Neural cell (in vitro differentiated cells): ENCODE data around the gene CCDC33.

Experiments used
- MXI1 ChIP-seq: fragments of 450-650 bp; conservative IDR thresholded peaks from 2 replicates; pipeline ENCODE4 v1.6.1; 2014; ENCODE audit warnings: antibody characterized with exemption, mild to moderate bottlenecking; ENCODE audit not compliant: poor library complexity, severe bottlenecking
- POLR2AphosphoS5 ChIP-seq: IDR thresholded peaks from 2 replicates; pipeline ENCODE4 v1.6.1; 2012
- SMC3 ChIP-seq: fragments of 450-650 bp; conservative IDR thresholded peaks from 2 replicates; pipeline ENCODE4 v1.6.1; 2014; ENCODE audit warnings: antibody characterized with exemption, mild to moderate bottlenecking, moderate library complexity; ENCODE audit not compliant: poor library complexity
- TF ChIP-seq, protein P1 (sequence below): fragments of 450-650 bp; IDR thresholded peaks from 2 replicates; pipeline ENCODE4 v1.5.1; 2014; ENCODE audit warnings: antibody characterized with exemption, mild to moderate bottlenecking, moderate library complexity; ENCODE audit not compliant: poor library complexity, severe bottlenecking
- TF ChIP-seq, protein P2 (sequence below): IDR thresholded peaks from 2 replicates; pipeline ENCODE4 v1.6.1; 2012; ENCODE audit warnings: borderline replicate concordance

DNA sequence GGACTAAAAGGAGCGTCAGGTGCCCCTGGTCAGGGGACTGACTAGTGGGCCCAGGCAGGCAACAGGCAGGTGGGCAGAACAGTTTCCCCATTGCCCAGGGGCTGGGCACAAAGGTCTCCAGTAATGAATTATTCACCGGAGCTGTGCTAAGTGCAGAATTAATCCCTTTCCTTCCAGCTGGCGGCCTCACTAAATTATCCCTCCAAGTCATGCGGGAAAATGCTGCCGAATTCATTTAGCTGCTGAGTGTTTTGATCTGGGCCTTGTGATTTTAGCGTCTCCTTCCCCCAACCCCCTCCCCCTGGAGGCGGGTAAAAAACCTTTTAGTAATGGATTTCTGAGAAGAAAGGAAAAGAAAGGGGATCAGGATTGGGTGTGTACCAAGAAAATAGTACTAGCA lies 47.2 kb downstream of the CCDC33 start:
- TF ChIP-seq, protein P1, sequence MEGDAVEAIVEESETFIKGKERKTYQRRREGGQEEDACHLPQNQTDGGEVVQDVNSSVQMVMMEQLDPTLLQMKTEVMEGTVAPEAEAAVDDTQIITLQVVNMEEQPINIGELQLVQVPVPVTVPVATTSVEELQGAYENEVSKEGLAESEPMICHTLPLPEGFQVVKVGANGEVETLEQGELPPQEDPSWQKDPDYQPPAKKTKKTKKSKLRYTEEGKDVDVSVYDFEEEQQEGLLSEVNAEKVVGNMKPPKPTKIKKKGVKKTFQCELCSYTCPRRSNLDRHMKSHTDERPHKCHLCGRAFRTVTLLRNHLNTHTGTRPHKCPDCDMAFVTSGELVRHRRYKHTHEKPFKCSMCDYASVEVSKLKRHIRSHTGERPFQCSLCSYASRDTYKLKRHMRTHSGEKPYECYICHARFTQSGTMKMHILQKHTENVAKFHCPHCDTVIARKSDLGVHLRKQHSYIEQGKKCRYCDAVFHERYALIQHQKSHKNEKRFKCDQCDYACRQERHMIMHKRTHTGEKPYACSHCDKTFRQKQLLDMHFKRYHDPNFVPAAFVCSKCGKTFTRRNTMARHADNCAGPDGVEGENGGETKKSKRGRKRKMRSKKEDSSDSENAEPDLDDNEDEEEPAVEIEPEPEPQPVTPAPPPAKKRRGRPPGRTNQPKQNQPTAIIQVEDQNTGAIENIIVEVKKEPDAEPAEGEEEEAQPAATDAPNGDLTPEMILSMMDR, result no peak
- TF ChIP-seq, protein P2, sequence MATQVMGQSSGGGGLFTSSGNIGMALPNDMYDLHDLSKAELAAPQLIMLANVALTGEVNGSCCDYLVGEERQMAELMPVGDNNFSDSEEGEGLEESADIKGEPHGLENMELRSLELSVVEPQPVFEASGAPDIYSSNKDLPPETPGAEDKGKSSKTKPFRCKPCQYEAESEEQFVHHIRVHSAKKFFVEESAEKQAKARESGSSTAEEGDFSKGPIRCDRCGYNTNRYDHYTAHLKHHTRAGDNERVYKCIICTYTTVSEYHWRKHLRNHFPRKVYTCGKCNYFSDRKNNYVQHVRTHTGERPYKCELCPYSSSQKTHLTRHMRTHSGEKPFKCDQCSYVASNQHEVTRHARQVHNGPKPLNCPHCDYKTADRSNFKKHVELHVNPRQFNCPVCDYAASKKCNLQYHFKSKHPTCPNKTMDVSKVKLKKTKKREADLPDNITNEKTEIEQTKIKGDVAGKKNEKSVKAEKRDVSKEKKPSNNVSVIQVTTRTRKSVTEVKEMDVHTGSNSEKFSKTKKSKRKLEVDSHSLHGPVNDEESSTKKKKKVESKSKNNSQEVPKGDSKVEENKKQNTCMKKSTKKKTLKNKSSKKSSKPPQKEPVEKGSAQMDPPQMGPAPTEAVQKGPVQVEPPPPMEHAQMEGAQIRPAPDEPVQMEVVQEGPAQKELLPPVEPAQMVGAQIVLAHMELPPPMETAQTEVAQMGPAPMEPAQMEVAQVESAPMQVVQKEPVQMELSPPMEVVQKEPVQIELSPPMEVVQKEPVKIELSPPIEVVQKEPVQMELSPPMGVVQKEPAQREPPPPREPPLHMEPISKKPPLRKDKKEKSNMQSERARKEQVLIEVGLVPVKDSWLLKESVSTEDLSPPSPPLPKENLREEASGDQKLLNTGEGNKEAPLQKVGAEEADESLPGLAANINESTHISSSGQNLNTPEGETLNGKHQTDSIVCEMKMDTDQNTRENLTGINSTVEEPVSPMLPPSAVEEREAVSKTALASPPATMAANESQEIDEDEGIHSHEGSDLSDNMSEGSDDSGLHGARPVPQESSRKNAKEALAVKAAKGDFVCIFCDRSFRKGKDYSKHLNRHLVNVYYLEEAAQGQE, result peak; percentile 44
- no peak for TF ChIP-seq POLR2AphosphoS5
- peak; percentile 20 for TF ChIP-seq SMC3
- TF ChIP-seq MXI1, result no peak
